C4-2B (cell line): ENCODE data around the gene NUDT4.
"Not testable (repeated sequence)": the region's sequence is repeated elsewhere in the genome, so short reads cannot be mapped to it uniquely, and the experiment has no call there.

Experiments
- CTCF ChIP-seq: fragments of 450-650 bp; conservative IDR thresholded peaks from 2 replicates; pipeline ENCODE4 v1.5.1; 2017; ENCODE audit warnings: mild to moderate bottlenecking
- ZFX ChIP-seq: fragments of 450-650 bp; IDR thresholded peaks from 2 replicates; pipeline ENCODE4 v1.6.1; 2017

GRCh38 chr12:93381976-93382437, 4.3 kb downstream of the NUDT4 start:
- TF ChIP-seq CTCF, ZFX: not testable (repeated sequence)
